Measurements from ENCODE around the gene ASAP2.

The ASAP2 gene

GRCh38 chr2:9331704-9332103, 125.1 kb downstream of the ASAP2 start:
- Histone ChIP-seq H3K36me3 (no peaks in the 10 kb centered on the region), H3K27me3 (no peaks in the 10 kb centered on the region), H3K9me3 (no peaks in the 10 kb centered on the region), H3K4me1 (ENCODE audit: control insufficient read depth in 1 of 2, insufficient read depth in 1 of 2, low read depth in 1 of 2, low read length in 1 of 2) (no peaks in the 10 kb centered on the region), H3K4me3 (ENCODE audit: low read depth in 1 of 2, low read length in 1 of 2) (no peak overlapping the region), H3K27ac (no peak overlapping the region)
- no peak for TF ChIP-seq CTCF (IDR thresholded peaks at IDR 0.05)

GRCh38 chr2:9332136-9332852, 125.7 kb downstream of the ASAP2 start:
- Histone ChIP-seq H3K4me3 (ENCODE audit: low read depth in 1 of 2, low read length in 1 of 2) (no peak overlapping the region), H3K4me1 (ENCODE audit: control insufficient read depth in 1 of 2, insufficient read depth in 1 of 2, low read depth in 1 of 2, low read length in 1 of 2) (no peaks in the 10 kb centered on the region), H3K27ac (no peak overlapping the region), H3K27me3 (no peaks in the 10 kb centered on the region), H3K9me3 (no peaks in the 10 kb centered on the region), H3K36me3 (no peaks in the 10 kb centered on the region)
- TF ChIP-seq CTCF (IDR thresholded peaks at IDR 0.05) = no peak

- H3K27ac ChIP-seq = no peak overlapping the region
- no peaks in the 10 kb centered on the region for H3K27me3 ChIP-seq
- H3K4me3 ChIP-seq (ENCODE audit: low read depth in 1 of 2, low read length in 1 of 2) = no peak overlapping the region
- H3K9me3 ChIP-seq = no peaks in the 10 kb centered on the region
- TF ChIP-seq CTCF (IDR thresholded peaks at IDR 0.05) = no peak
- no peaks in the 10 kb centered on the region for H3K4me1 ChIP-seq (ENCODE audit: control insufficient read depth in 1 of 2, insufficient read depth in 1 of 2, low read depth in 1 of 2, low read length in 1 of 2)
- no peaks in the 10 kb centered on the region for H3K36me3 ChIP-seq
Observed at GRCh38 chr2:9332853-9333245, 126.2 kb downstream of the ASAP2 start.

- TF ChIP-seq CTCF (IDR thresholded peaks at IDR 0.05) = no peak
- Histone ChIP-seq H3K27ac (no peak overlapping the region), H3K36me3 (no peaks in the 10 kb centered on the region), H3K27me3 (no peaks in the 10 kb centered on the region), H3K4me1 (ENCODE audit: control insufficient read depth in 1 of 2, insufficient read depth in 1 of 2, low read depth in 1 of 2, low read length in 1 of 2) (no peaks in the 10 kb centered on the region), H3K9me3 (no peaks in the 10 kb centered on the region), H3K4me3 (ENCODE audit: low read depth in 1 of 2, low read length in 1 of 2) (no peak overlapping the region)
Observed at GRCh38 chr2:9333591-9334171, 127.1 kb downstream of the ASAP2 start.

GRCh38 chr2:9334761-9335160, 128.1 kb downstream of the ASAP2 start:
- Histone ChIP-seq H3K4me1 (ENCODE audit: control insufficient read depth in 1 of 2, insufficient read depth in 1 of 2, low read depth in 1 of 2, low read length in 1 of 2) (no peaks in the 10 kb centered on the region), H3K27me3 (no peaks in the 10 kb centered on the region), H3K4me3 (ENCODE audit: low read depth in 1 of 2, low read length in 1 of 2) (no peak overlapping the region), H3K9me3 (no peaks in the 10 kb centered on the region), H3K36me3 (no peaks in the 10 kb centered on the region), H3K27ac (no peak overlapping the region)
- TF ChIP-seq CTCF (IDR thresholded peaks at IDR 0.05) = no peak
